HG03378 (cell line): Measurements from ENCODE around the gene IFITM10.

Source experiments
- ATAC-seq: cut with Tn5 transposase; IDR thresholded peaks from one replicate; pipeline ENCODE4 v1.9.1; 2021; ENCODE audit warnings: mild to moderate bottlenecking, moderate library complexity; ENCODE audit not compliant: unreplicated experiment

IFITM10 gene

DNA sequence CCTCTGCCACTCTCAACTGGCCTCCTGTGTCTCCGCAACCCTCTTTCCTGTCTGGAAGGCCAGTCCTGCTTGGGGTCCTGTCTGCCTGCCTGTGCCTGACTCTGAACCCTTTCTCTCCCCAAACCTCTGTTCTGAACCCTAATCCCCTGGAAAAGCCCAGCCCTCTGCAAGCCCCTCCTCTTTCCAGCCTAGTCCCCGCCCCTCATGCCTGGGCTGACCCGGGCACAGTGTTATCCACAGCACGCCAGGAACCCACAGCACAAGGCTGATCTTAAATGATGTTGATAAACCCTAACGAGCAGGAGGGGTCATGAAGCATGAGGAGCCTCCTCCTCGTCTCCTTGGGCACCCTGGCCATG is at the start of gene IFITM10:
Gene IFITM10 (minus strand): TSS at position 115 of the 359 bp plus-strand sequence. CDS start 153 bp downstream, outside the sequence.
- ATAC-seq, result no peak

DNA sequence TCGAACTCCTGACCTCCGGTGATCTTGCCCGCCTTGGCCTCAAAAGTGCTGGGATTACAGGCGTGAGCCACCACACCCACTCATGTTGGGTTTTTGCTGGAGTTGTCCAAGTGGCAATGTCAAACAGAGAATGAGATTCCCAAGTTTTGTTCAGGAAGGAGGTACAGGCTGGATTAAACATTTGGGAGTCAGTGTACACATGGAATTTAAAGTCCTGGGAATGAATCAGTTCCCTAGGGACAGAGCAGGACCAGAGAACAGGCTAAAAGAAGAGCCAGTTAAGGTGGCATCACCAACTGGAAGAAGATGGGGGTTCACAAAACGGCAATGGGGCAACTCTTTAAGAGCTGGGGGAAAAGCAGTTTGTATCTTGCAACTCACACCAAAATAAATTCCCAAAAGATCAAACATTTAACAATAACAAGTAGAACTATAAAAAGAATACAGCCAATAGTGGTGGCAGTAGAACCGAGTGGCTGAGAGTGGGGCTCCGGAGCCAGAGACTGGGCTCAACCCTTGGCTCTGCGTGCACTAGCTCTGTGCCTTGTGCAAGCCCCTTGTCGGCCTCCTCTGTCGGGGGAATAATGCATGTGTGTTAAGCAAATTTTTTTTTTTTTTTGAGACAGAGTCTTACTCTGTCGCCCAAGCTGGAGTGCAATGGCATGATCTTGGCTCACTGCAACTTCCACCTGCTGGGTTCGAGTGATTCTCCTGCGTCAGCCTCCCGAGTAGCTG is 47.2 kb upstream of the IFITM10 start:
- no peak for ATAC-seq

DNA sequence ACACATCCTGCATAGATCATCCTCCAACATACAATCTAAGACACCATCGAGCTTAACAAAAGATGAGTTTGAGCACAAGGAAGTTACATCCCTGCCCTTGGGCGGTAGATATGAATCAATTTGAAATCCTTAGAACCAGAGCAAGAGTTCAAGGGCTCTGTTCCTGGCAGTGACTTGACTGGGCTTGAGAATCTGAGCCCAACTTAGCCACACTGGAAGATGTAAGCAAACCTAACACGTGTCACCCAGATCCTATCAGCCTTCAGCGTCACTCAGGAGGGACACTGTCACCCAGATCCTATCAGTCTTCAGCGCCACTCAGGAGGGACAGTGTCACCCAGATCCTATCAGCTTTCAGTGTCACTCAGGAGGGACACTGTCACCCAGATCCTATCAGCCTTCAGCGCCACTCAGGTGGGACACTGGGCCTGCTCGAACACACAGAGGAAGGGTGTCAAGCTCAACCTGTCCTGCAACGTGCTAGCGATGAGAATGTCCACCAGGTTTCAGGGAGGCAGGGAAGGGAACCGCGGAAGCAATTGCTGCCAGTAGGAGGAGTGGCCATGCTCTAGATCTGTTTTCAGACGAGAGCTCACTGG is 46.1 kb upstream of the IFITM10 start:
- no peak for ATAC-seq

DNA sequence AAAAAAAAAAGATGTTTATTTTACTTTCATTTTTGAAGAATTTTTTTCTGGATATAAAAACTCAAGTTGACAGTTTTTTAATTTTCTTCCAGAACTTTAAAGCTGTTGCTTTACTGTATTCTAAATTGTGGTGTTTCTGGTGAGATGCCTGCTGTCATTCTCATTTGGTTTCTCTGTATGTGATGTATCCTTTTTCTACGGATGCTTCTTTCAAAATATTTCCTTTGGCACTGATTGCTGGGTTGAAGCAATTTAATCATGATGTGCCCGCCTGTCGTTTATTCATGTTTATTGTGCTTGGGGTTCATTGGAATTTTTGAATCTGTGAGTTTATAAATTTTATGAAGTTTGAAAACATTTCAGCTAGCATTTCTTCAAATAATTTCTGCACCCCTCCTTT is 42.7 kb upstream of the IFITM10 start:
- no peak for ATAC-seq

DNA sequence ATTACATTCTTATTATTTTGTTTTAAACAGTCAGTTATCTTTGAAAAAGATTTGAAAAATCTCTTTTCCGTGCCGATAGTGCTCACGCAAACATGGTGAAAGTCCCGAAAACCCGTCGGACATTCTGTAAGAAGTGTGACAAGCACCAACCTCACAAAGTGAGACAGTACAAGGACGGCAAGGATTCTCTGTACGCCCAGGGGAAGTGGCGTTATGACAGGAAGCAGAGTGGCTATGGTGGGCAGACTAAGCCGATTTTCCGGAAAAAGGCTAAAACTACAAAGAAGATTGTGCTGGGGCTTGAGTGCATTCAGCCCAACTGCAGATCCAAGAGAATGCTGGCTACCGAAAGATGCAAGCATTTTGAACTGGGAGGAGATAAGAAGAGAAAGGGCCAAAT is 42.1 kb upstream of the IFITM10 start:
- no peak for ATAC-seq

DNA sequence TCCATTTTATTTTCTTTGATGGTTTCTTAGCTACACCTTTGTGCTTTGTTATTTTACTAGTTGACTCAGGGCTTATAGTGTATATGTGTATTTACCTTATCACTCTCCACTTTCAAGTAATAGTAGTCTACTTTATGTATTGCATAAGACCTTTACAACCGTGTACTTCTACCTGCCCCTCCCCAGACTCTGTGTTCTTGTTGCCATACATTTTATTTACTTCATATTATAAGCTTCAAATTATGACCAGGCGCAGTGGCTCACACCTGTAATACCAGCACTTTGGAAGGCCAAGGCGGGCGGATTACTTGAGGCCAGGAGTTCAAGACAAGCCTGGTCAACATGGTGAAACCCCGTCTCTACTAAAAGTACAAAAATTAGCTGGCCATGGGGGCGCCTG is 41.5 kb upstream of the IFITM10 start:
- no peak for ATAC-seq

DNA sequence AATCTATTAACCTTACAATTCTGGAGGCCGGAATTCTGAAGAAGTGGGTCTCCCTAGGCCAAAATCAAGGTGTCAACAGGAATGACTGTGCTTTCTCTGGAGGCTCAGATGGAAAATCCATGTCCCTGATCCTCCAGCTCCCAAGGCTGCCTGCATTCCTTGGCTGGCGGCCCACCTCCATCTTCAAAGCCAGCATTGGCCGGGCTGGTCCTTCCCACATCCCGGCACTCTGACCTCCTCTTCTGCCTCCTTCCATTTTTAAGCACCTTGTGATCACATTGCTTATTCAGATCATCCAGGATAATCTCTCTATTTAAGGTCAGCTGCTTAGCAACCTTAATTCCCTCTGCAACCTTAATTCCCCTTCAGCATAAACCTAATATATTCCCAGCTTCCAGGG is 36.1 kb upstream of the IFITM10 start:
- no peak for ATAC-seq

DNA sequence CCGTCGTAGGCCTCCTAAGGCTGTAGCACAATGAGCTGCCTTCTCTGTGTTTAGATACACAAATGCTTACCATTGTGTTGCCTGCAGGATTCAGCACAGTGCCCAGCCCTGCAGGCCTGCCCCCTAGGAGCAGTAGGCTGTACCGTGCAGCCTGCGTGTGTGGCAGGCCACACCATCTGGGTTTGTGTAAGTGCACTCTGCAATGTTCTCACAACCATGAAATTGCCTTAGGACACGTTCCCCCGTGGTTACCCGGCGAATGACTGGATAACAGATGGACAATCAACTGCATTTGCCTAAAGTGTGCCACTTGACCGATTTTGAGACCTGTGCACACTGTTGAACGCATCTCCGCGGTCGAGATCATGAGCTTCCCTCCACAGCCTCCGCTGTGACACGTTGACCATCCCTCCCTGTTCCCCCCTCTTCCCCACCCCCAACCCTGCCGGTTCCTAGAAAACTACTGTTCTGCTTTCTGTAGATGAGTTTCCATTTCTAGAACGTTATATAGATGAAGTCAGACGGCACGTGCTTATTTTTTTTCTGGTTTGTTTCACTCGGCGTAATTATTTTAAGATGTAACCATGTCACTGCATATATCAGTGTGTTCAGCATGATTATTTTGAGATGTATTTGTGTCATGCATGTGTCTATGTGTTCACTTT is 35.5 kb upstream of the IFITM10 start:
- ATAC-seq, result no peak

DNA sequence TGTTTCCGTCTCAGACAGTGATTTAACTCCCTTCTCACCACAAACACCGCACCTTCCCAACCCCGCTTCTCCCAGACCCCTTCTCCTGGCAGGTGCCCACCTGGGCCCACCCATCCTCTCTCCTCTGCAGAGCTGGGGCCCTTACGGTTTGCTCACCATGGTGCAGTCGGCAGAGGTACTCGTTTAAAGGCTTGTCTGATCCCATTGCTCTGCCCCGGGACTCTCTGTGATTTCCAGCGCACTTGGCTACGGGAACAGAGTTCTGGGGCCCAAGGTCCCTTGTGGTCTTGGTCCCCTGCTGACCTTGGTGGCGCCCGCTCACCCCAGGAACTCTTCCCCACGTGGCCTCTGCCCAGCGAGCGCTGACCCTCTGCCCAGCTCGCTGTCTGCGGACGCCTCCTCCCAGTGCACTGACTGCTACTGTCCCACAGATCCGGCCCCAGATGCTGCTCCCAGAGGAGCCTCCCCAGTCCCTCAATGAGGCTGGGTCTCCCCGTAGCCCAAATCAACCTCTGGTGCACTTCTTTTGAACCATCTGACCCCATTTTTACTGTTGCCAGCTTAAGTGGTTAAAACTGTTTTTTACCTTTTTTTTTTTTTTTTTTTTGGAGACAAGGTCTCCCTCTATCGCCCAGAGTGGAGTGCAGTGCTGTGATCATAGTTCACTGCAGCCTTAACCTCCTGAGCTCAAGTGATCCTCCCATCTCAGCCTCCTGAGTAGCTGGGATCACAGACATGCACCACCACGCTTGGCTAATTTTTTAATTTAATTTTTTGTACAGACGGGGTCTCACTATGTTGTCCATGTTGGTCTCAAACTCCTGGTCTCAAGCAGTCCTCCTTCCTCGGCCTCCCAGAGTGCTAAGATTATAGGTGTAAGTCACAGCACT is 34.6 kb upstream of the IFITM10 start:
- no peak for ATAC-seq

DNA sequence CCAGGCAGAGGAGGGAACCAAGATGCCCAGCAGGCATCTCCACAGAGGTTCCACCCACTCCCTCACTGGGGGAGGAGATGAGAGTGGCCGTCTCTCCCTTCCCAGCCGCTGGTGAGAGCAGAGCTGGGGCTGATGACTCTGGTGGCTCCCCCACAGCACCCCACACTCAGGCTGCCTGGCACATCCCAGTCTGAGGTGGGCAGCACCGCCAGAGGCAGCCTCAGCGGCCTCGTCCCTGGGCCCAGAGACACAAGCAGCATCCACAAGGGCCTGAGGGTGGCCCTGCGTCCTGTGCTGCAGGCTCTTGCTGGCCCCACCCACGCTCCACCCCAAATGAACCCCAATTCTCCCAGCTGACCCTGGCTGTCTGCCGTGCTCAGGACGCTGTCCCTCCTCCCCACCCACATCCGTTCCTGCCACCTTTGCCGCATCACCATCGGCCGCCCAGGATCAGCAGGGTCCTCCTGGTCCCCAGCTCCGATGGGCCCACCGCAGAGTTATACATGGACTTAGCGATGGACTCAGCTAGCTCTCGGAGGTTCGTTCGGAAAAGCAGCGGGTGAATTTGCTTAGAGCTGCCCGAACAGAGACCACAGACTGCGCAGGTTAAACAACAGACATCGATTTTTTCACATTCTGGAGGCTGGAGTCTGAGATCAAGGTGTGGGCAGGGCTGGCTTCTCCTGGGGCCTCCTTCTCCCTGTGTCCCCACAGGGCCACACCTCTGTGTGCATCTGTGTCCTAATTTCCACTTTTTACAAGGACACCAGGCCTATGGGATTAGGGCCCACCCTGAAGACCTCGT is 33.5 kb upstream of the IFITM10 start:
- no peak for ATAC-seq

DNA sequence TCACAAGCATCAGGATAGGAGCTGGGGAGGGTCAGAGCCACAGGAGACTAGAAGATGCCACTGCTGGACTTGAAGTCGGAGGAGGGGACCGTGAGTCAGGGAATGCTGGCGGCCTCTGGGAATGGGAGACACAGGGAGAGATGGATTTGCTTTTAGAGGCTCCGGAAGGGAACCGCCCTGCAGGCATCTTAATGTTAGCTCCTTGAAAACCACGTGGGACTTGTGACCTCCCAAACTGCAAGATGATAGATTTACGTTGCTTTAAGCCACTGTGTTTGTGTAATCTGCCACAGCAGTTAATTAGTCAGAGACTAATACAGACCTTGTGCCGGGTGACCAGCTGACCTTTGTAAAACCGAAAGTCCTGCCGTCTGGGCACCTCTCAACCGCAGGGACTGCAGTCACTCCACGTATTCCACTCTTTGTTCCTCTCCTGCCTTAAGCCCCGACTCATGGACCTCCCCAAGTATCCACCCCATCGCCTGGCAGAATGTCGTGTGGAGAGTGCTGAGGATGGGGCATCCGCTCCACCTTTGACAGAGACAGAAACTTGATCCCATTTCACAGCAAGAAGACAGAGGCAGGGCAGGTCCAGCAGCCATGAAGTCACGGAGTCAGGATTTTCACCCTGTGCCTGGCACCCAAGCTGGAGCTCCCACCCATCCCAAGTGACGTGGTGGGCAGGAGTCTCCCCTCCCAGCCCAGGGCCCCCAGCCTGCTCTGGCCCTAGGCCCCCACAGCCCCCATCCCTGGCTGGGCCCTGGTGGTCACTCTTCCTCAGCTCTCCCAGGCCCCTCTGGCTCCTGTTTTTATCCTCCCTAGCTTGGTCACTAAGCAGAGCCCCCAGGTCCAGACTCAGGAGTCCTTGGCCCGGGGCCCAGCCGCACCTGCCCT is 32.7 kb upstream of the IFITM10 start:
- ATAC-seq, result no peak

DNA sequence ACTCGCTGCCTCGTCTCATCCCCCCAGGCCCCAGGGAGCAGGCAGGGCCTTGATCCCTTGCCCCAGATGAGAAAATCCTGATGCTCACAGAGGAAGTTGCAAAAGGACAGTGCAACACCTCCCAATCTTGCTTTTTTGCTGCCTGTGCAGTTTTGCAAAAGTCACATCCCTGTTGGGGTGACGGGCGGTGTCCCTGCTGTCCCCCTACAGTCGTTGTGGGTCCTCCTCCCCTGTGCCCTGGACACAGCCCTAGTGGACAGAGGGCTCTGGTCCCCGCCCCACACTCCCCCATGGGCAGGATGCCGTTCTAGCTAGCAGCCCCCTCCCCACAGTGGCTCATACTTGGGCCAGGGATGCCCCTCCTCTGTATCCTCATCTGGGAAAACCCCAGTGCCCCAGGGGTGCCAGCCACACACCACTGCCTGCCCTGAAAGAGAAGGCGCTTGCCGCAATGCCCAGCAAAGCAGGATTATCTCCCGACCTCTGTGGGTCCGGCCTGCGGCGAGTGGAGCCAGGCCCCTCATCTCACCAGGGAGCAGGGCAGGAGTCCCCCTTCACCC is 31.7 kb upstream of the IFITM10 start:
- ATAC-seq, result no peak

DNA sequence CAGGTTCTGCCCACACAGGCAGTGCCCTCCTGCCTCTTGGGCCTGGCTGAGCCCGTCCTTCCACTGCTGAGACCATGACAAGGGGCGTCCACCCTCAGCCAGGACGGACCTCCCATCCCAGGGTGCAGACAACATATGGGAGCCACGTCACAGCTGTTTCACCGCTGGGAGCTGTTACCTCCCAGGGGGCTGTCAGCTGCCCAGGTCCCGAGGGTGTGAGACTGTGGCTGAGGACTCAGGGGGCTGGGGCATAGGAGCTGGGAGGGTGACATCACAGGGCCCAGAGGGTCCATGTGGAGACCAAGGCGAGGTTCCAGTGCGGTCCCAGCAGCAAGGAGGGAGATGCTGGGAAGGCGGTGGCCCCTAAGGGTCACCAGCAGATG is 31.2 kb upstream of the IFITM10 start:
- no peak for ATAC-seq

DNA sequence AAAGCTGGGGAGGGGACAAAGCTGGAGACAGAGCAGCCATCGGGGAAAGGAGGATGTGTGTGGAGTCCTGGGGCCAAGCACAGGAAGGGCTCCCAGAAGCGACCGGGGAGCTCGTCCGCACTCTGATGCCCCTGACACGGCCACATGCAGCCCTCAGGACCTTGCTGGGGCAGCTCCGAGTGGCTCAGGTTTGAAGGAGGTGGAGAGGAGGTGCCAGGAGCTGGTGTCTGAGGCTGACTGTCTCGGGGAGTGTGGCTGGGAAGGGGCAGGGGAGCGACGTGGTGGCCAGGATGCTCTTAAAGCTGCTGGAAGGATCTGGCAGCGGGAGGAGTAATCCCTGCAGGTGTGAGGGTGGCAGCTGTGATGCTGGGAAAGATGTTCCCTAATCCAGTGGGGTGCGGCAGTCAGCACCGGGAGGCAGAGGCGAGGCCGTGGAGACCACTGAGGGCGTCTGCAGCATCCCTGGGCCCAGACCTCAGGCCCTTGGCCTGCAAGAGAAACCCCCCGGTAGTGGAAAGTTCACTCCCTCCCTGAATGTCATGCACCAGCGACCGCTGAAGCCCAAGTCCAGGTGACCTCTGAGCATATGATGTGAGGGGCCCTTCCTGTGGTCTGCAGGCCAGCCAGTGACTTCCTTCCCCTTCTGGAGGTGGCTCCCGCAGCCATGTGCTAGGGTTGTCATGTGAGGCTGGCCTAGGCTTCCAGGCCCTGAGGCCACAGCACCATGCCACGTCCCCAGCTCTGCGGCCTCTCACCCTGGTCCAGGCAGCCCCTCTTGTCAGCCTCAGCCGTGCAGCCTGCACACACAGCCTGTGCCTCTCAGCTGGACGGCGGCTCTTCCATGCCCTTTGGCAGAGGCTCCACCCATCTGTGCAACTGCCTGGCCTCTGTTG is 30.6 kb upstream of the IFITM10 start:
- no peak for ATAC-seq

DNA sequence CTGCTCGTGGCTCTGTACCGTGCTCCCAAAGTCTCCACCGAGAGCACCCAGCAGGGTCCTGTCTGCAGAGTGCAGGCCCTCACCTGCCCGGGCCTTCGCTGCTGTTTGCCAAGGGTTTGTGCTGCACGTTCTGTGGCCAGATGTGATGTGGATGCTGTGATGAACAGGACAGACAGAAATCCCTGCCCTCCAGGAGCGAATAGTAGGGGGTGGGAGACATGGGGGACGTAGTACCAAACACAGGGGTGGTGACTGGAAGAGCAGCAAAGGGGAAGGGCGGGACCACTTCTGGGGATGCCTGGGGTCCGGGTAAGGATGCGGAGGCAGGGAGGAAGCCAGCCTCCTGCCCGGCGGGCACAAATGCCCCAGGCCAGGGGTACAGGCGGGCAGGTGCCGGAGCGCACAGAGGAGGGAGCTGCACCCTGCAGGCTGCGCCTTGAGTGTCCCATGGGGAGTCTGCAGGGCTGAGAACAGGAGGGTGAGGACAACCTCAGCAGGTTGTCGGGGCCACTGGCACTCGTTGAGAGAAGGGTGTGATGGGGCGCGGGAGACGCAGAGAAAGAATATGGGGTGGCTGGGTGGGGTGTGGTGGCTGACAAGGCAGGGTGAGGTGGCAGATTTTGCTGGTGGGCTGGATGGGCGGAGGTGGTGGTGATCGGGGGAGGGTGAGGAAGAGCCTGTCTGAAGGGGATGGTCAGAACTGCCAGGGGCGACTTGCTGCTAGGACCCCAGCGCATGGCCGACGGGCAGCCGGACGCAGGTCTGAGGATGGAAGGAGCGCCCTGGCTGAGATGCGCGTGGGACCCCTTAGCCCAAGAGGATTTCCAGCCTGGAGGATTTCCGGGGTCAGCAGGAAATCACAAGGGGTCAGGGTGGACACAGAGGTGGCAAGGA is 29.7 kb upstream of the IFITM10 start:
- ATAC-seq, result no peak

DNA sequence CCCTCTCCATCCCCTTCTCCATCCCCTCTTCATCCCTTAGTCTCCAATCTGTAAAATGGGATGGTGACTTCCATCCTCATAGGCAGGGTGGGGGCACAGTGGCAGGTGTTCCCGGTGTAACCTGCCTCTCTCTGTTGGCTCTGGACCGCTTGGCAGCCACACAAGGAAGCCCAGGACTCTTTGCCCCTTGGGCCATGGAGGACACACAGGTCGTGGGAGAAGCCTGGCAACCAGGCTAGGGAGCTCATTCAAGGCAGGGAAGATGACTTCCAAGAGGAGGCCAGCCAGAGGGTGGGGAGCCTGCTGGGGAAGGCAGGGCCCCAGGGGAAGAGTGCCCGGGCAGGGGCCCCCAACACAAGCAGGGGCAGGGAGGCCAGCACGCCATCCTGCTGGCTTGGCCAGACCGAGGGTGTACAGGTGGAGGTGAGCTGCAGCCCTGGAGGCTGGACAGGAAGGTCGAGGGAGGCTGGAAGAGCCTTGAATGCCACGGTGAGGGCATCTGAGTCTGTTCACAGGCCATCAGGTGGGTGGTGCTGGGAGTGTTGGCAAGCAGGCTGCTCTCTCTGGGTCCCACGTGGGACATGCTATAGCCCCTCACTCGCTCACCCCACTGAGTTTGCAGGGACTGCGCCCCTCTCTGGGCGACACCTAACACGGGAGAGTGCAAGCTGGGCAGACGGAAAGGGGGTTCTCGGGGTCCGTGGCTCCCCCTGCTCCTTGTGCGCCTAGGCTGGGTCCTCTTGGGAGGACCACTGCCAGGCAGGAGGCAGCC is 28.8 kb upstream of the IFITM10 start:
- no peak for ATAC-seq
